ENCODE measurements around the gene ABHD17C. TPM values are rescaled to one million over a fixed set of nuclear protein-coding genes. Genes with fewer than 3 reads are reported as not detected.
"Not testable (repeated sequence)": the region's sequence is repeated elsewhere in the genome, so short reads cannot be mapped to it uniquely, and the experiment has no call there.

The ABHD17C gene
- total and polyA plus RNA-seq, 12 donors: 1.9 to 9.9 (median 5.3) TPM

DNA sequence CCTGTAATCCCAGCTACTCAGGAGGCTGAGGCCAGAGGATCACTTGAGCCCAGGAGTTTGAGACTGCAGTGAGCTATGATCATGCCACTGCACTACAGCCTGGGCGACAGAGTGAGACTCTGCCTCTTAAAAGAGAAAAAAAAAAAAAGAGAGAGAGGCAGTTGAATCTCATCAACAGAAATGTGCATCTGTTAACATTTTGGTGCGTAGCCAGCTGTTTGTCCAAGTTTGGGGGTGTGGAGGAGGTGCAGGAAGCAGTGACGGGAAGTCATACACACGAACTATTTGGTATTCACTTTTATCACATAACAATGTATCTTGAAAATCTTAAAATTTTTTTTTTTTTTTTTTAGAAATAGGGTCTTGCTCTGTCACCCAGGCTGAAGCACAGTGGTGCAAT lies 65.8 kb downstream of the ABHD17C start:
- H3K27ac ChIP-seq: no peak overlapping the region
- no peak for TF ChIP-seq POLR2A (IDR thresholded peaks at IDR 0.05)
- TF ChIP-seq, protein P1, sequence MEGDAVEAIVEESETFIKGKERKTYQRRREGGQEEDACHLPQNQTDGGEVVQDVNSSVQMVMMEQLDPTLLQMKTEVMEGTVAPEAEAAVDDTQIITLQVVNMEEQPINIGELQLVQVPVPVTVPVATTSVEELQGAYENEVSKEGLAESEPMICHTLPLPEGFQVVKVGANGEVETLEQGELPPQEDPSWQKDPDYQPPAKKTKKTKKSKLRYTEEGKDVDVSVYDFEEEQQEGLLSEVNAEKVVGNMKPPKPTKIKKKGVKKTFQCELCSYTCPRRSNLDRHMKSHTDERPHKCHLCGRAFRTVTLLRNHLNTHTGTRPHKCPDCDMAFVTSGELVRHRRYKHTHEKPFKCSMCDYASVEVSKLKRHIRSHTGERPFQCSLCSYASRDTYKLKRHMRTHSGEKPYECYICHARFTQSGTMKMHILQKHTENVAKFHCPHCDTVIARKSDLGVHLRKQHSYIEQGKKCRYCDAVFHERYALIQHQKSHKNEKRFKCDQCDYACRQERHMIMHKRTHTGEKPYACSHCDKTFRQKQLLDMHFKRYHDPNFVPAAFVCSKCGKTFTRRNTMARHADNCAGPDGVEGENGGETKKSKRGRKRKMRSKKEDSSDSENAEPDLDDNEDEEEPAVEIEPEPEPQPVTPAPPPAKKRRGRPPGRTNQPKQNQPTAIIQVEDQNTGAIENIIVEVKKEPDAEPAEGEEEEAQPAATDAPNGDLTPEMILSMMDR (IDR thresholded peaks at IDR 0.05): no peak

DNA sequence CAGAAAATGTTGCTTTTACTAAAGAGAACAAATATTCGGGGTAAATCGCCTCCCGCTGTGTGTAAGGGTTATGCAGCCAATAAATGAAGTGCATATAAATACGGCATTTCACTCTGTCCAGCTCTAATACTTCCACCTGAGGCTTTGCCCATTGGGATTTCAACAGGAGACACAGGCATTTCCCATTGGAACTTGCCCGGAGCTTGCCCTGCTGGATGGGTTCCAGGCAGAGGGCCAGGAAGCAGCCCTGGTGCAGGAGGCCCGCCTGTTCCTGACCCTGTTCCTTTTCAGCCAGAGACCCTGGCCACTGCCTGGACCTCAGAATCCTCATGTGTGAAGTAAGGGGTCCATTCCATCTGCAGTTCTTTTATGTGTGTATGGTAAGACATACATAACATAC lies 66.6 kb downstream of the ABHD17C start:
- Histone ChIP-seq H3K36me3 (replicated peaks in 1 of 2) (no peaks in the 10 kb centered on the region), H3K9me3 (replicated peaks in 1 of 3) (no peaks in the 10 kb centered on the region), H3K4me3 (no peak overlapping the region), H3K27me3 (no peaks in the 10 kb centered on the region), H3K4me1 (replicated peaks in 1 of 2) (no peaks in the 10 kb centered on the region), H3K27ac (no peak overlapping the region)
- WGBS, 4 donors: 88 to 97% (median 92%) methylated on average over 4 to 6 of the region's 6 CpGs
- no peak for DNase-seq
- intact Hi-C loops (cut with DNase I): no loop called here
- TF ChIP-seq, protein P1 (IDR thresholded peaks at IDR 0.05): no peak
- no peak for TF ChIP-seq POLR2A (IDR thresholded peaks at IDR 0.05)

More for the DNA sequence above, 65.8 kb downstream of the ABHD17C start:
- Histone ChIP-seq H3K27me3 (no peaks in the 10 kb centered on the region), H3K36me3 (replicated peaks in 1 of 2) (no peaks in the 10 kb centered on the region), H3K4me3 (no peak overlapping the region), H3K4me1 (replicated peaks in 1 of 2) (no peaks in the 10 kb centered on the region), H3K9me3 (replicated peaks in 1 of 3) (no peaks in the 10 kb centered on the region)
- WGBS, 4 donors: 44 to 48% (median 45%) methylated on average over 4 of the region's 4 CpGs
- DNase-seq: no peak
- intact Hi-C loops (cut with DNase I): no loop called here

DNA sequence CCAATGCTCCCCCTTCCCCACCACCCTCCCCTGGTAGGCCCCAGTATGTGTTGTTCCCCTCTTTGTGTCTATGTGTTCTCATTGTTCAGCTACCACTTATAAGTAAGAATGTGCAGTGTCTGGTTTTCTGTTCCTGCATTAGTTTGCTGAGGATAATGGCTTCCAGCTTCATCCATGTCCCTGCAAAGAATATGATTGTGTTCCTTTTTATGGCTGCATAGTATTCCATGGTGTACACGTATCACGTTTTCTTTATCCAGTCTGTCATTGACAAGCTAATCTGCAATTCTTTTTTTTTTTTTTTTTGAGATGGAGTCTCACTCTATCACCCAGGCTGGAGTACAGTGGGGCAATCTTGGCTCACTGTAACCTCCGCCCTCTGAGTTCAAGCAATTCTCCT lies 68.1 kb downstream of the ABHD17C start:
- H3K27me3 ChIP-seq; DNase-seq; H3K9me3 ChIP-seq (replicated peaks in 1 of 3); H3K36me3 ChIP-seq (replicated peaks in 1 of 2); intact Hi-C loops (cut with DNase I); H3K4me3 ChIP-seq; H3K4me1 ChIP-seq (replicated peaks in 1 of 2); H3K27ac ChIP-seq: not testable (repeated sequence)
- 96 to 98% (median 97%) methylated on average over 3 of the region's 3 CpGs for WGBS, 4 donors

DNA sequence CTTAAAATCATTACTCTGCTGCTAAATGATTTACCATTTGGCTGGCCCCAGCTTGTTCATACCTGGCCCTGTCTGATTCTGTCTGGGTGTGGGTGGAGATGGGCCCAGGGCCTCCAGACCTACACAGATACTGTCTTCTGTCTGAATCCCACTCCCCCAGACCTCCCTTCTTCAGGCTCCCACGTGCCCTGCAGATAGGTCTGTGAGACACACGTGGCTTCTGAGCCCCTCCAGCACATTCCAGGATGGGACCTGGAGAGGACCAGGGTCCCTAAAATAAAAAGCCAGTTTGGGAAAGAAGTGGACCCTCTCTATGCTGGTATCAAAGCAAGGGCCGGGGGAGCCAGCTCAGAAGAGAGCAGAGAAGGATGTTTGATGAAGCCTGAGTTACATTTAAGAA lies 69.4 kb downstream of the ABHD17C start:
- intact Hi-C loops (cut with DNase I): no loop called here
- no peak overlapping the region for H3K27ac ChIP-seq
- H3K36me3 ChIP-seq (replicated peaks in 1 of 2): no peaks in the 10 kb centered on the region
- H3K9me3 ChIP-seq (replicated peaks in 1 of 3): no peaks in the 10 kb centered on the region
- TF ChIP-seq, protein P1 (IDR thresholded peaks at IDR 0.05): no peak
- TF ChIP-seq POLR2A (IDR thresholded peaks at IDR 0.05): no peak
- H3K4me1 ChIP-seq (replicated peaks in 1 of 2): no peaks in the 10 kb centered on the region
- no peak overlapping the region for H3K4me3 ChIP-seq
- WGBS, 4 donors: 86 to 95% (median 90%) methylated on average over 3 of the region's 3 CpGs
- no peak for DNase-seq
- no peaks in the 10 kb centered on the region for H3K27me3 ChIP-seq

DNA sequence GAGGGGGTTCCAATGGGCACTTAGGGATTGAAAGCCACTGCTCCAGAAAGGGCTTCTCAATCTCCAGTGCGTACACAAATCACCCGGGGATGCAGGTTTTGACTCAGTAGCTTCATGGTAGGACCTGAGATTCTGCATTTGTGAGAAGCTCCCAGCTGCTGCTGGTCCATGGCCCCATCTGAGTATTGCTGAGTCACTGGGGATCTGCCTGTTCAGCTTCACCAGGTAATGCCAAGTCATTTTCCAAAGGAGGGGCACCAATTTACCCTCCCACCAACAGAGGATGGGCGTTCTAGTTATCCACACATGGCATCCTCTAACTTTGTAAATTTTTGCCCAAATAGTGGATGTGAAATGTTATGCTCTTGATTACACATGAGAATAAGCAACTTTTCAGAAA lies 71.2 kb downstream of the ABHD17C start:
- Histone ChIP-seq H3K36me3 (replicated peaks in 1 of 2) (no peaks in the 10 kb centered on the region), H3K27ac (no peak overlapping the region), H3K27me3 (no peaks in the 10 kb centered on the region), H3K4me1 (replicated peaks in 1 of 2) (no peaks in the 10 kb centered on the region), H3K9me3 (replicated peaks in 1 of 3) (no peaks in the 10 kb centered on the region), H3K4me3 (no peak overlapping the region)
- intact Hi-C loops (cut with DNase I): no loop called here
- no peak for DNase-seq
- no peak for TF ChIP-seq POLR2A (IDR thresholded peaks at IDR 0.05)
- TF ChIP-seq, protein P1 (IDR thresholded peaks at IDR 0.05): no peak
- WGBS, 4 donors: 90 to 100% (median 93%) methylated on average over 2 to 3 of the region's 3 CpGs

Measured in adrenal gland (tissue), 12 donors.